Osteocyte (in vitro differentiated cells): ENCODE results near the gene UBE3B. TPM values are rescaled to one million over a fixed set of nuclear protein-coding genes. Genes with fewer than 3 reads are reported as not detected.

Experiments used
- DNase-seq: peaks from one replicate; pipeline ENCODE4 v3.0.0; 2021; ENCODE audit warnings: mixed read lengths; ENCODE audit not compliant: unreplicated experiment; ENCODE audit errors: extremely low spot score
- H3K27ac Mint-ChIP-seq: one replicate; pipeline ENCODE4 v1.8.0; 2021; ENCODE audit warnings: mild to moderate bottlenecking, mixed read lengths; ENCODE audit not compliant: unreplicated experiment
- H3K27me3 Mint-ChIP-seq: one replicate; pipeline ENCODE4 v1.8.0; 2021; ENCODE audit warnings: mixed read lengths; ENCODE audit not compliant: unreplicated experiment
- H3K36me3 Mint-ChIP-seq: one replicate; pipeline ENCODE4 v1.8.0; 2021; ENCODE audit warnings: mixed read lengths; ENCODE audit not compliant: unreplicated experiment
- H3K4me1 Mint-ChIP-seq: one replicate; pipeline ENCODE4 v1.8.0; 2021; ENCODE audit warnings: mixed read lengths; ENCODE audit not compliant: unreplicated experiment
- H3K4me3 Mint-ChIP-seq: one replicate; pipeline ENCODE4 v1.8.0; 2021; ENCODE audit warnings: mild to moderate bottlenecking, moderate library complexity, mixed read lengths; ENCODE audit not compliant: unreplicated experiment
- H3K9me3 Mint-ChIP-seq: one replicate; pipeline ENCODE4 v1.8.0; 2021; ENCODE audit warnings: mixed read lengths; ENCODE audit not compliant: unreplicated experiment
- total RNA-seq: library from RNA; stranded (reverse); gene quantifications from 2 replicates; pipeline ENCODE4 v1.2.1, GENCODE V29; 2021
- TF ChIP-seq, protein P1 (sequence below): fragments of 200-600 bp; sonication (generic); IDR thresholded peaks from 2 replicates; pipeline ENCODE4 v1.5.0; 2021; ENCODE audit warnings: antibody characterized with exemption, mild to moderate bottlenecking, moderate library complexity

The UBE3B gene
- total RNA-seq, 1 donor from 2014 or later = 33.0 TPM

DNA sequence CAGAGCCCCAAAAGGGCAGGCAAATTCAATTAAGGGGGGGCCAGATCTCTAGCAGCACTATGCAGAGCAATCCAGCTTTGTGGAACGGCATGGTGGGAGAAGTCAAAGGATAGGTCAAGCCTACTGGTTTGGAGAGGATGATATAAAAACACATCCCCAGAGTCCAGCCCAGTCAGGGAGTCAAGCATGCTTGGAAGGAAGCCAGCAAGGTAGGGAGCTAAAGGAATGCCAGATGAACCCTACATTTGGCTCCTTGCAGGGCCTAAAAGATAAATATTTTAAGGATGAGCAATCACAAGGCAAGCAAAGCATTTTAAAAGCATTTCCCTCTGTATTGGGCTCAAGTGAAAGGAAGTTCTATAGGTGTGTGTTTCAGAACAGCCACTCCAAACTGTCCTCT, 21.7 kb upstream of the UBE3B start:
- peaks cover 36% of the 10 kb centered on the region for H3K4me1 Mint-ChIP-seq

DNA sequence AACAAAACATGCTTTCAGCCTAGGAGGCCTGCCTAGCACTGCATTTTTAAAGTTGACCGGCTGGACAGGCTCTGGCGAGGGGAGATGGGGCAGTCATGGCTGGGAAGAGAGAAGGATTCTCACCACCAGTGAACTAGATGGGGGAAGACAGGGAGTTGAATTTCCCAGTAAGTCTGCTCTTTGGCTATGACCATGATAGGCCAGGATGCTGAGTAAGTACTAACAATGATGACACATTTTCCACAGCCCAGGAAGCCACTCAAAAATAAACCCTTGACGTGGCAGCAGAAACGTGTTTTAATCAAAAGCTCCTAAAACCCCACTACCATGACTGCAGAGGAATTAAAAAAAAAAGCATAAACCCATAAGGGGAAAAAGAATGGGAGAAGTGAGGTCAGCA, 19.3 kb upstream of the UBE3B start:
- H3K4me3 Mint-ChIP-seq = peak overlapping the region; percentile 28

More for the DNA sequence above, 21.7 kb upstream of the UBE3B start:
- no peak for DNase-seq
- Mint-ChIP-seq H3K9me3 (no peaks in the 10 kb centered on the region), H3K27me3 (no peaks in the 10 kb centered on the region), H3K4me3 (no peak overlapping the region), H3K36me3 (peaks cover 51% of the 10 kb centered on the region), H3K27ac (no peak overlapping the region)
- TF ChIP-seq, protein P1, sequence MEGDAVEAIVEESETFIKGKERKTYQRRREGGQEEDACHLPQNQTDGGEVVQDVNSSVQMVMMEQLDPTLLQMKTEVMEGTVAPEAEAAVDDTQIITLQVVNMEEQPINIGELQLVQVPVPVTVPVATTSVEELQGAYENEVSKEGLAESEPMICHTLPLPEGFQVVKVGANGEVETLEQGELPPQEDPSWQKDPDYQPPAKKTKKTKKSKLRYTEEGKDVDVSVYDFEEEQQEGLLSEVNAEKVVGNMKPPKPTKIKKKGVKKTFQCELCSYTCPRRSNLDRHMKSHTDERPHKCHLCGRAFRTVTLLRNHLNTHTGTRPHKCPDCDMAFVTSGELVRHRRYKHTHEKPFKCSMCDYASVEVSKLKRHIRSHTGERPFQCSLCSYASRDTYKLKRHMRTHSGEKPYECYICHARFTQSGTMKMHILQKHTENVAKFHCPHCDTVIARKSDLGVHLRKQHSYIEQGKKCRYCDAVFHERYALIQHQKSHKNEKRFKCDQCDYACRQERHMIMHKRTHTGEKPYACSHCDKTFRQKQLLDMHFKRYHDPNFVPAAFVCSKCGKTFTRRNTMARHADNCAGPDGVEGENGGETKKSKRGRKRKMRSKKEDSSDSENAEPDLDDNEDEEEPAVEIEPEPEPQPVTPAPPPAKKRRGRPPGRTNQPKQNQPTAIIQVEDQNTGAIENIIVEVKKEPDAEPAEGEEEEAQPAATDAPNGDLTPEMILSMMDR = no peak

DNA sequence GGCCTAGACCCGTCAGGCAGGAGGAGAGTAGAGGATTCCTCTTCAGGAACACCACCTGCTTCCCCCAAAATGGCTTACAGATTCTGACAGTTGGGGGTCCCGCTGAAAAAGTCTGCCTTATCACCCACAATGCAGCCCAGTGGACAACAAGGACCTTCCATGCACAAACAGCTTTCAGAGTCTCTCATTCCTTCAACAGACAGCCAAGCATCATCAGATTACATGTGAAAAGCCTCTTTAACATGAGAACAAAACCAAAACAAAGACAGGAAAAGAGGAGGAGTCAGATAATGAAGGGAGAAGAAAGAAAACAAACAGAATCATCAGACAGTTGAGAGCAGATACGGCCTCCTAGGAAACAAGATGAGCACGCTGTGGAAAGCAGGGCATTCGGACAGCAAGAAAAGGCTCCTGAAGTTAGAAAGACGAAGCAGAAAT, 18.6 kb upstream of the UBE3B start:
- Mint-ChIP-seq H3K27ac (peak overlapping the region; percentile 88), H3K4me1 (peaks cover 64% of the 10 kb centered on the region), H3K36me3 (peaks cover 44% of the 10 kb centered on the region), H3K9me3 (no peaks in the 10 kb centered on the region), H3K4me3 (peak overlapping the region; percentile 2), H3K27me3 (no peaks in the 10 kb centered on the region)
- TF ChIP-seq, protein P1 = no peak
- no peak for DNase-seq

More for the DNA sequence above, 19.3 kb upstream of the UBE3B start:
- Mint-ChIP-seq H3K4me1 (peaks cover 56% of the 10 kb centered on the region), H3K27ac (peak overlapping the region; percentile 88), H3K9me3 (no peaks in the 10 kb centered on the region), H3K36me3 (peaks cover 48% of the 10 kb centered on the region), H3K27me3 (no peaks in the 10 kb centered on the region)
- TF ChIP-seq, protein P1 = no peak
- DNase-seq = no peak

DNA sequence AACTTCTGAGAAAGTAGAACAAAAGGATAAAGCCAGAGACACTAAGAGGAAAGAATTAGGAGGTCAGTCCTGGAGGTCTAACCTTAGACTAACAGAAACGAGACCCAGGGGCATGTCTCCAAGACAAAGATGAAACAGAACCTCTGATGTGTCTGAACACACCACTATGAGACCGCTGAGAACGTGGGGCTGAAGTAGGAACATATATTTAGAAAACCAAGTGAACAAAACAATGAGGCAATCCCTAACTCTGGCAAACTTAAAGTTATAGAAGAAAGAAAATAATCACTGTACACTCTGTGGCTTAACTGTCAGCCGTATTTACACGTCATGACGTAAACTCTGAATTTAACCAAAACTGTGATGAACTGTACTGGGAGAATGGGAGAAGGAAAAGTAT, 18.2 kb upstream of the UBE3B start:
- Mint-ChIP-seq H3K27ac (peak overlapping the region; percentile 88), H3K36me3 (peaks cover 39% of the 10 kb centered on the region), H3K4me1 (peaks cover 68% of the 10 kb centered on the region), H3K9me3 (no peaks in the 10 kb centered on the region), H3K4me3 (peak overlapping the region; percentile 11), H3K27me3 (no peaks in the 10 kb centered on the region)
- DNase-seq = no peak
- TF ChIP-seq, protein P1 = no peak

DNA sequence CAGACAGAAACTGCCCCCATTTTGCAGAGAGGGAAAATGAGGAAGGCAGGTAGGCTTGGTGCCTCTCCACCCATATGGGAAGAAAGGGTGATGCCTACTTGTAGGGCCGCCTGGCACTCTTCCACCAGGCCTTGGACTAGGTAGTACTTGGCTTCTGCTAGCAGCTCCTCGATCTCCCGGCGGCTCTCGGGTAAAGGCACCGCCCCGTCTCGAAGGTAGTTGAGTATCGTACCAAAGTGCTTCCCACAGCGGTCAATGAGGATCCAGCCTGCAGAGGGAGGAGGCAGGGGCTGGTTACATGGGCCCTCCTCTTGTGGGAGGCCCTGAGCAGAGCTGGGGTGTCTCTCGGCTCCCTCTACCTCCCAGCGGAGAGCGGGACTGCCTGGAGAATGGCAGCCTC, 16.9 kb upstream of the UBE3B start:
- H3K36me3 Mint-ChIP-seq = peaks cover 33% of the 10 kb centered on the region
- no peaks in the 10 kb centered on the region for H3K9me3 Mint-ChIP-seq
- peaks cover 81% of the 10 kb centered on the region for H3K4me1 Mint-ChIP-seq
- TF ChIP-seq, protein P1 = no peak
- no peak overlapping the region for H3K4me3 Mint-ChIP-seq
- peak overlapping the region; percentile 94 for H3K27ac Mint-ChIP-seq
- H3K27me3 Mint-ChIP-seq = no peaks in the 10 kb centered on the region
- no peak for DNase-seq
